ENCODE results near the gene UBE2L5. TPM values are rescaled to one million over a fixed set of nuclear protein-coding genes. Genes with fewer than 3 reads are reported as not detected.

UBE2L5 gene
- total RNA-seq, 1 donor from 2014 or later: not detected

DNA sequence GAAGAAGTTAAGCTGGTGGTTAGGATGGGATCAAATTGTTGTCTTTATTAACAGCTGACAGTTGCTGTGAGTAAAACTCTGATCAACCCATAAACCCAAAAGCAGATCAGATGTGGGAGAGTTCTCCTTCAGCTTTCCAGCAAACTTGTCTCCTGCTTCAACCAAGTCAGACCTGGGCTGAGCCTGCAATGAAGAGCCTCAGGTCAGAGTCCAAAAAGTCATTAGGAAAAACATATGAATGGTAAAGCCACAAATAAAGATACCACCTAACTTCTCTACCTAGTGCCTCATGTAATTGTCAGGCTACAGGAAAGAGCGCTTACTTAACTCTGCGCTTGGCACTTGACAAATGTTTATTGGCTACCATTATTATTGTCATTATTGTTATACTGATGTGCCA lies 21.9 kb upstream of the UBE2L5 start:
- no peaks in the 10 kb centered on the region for H3K9me3 ChIP-seq
- ATAC-seq (no peak), DNase-seq (no peak)
- no peaks in the 10 kb centered on the region for H3K27me3 ChIP-seq
- no peaks in the 10 kb centered on the region for H3K36me3 ChIP-seq
- H3K27ac ChIP-seq: no peak overlapping the region
- H3K4me3 ChIP-seq: no peak overlapping the region
- peaks cover 5% of the 10 kb centered on the region for H3K4me1 ChIP-seq
- TF ChIP-seq, protein P1, sequence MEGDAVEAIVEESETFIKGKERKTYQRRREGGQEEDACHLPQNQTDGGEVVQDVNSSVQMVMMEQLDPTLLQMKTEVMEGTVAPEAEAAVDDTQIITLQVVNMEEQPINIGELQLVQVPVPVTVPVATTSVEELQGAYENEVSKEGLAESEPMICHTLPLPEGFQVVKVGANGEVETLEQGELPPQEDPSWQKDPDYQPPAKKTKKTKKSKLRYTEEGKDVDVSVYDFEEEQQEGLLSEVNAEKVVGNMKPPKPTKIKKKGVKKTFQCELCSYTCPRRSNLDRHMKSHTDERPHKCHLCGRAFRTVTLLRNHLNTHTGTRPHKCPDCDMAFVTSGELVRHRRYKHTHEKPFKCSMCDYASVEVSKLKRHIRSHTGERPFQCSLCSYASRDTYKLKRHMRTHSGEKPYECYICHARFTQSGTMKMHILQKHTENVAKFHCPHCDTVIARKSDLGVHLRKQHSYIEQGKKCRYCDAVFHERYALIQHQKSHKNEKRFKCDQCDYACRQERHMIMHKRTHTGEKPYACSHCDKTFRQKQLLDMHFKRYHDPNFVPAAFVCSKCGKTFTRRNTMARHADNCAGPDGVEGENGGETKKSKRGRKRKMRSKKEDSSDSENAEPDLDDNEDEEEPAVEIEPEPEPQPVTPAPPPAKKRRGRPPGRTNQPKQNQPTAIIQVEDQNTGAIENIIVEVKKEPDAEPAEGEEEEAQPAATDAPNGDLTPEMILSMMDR (IDR thresholded peaks at IDR 0.05): no peak
- intact Hi-C loops (cut with DNase I): no loop called here

DNA sequence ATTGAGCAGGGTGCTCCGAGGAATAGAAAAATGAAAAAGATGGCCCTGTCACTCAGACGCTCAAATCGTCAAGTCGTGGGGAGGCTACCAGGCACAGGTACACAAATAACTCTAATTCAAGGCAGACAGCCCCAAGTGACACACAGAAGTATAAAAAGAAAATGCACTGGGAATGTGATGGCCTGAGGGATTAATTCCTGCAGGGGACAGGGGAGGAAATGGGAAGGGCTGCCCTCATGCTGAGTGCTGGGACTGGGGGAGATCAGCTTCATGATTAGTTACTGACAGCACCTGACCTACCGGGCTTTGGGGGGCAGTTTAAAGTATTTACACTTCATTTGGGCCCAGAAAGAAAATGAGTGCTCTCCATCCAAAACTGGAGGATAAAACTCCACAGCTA lies 20.9 kb upstream of the UBE2L5 start:
- TF ChIP-seq, protein P1 (IDR thresholded peaks at IDR 0.05): no peak
- intact Hi-C loops (cut with DNase I): no loop called here
- no peaks in the 10 kb centered on the region for H3K4me1 ChIP-seq
- no peaks in the 10 kb centered on the region for H3K36me3 ChIP-seq
- ATAC-seq: no peak
- no peak overlapping the region for H3K27ac ChIP-seq
- no peak overlapping the region for H3K4me3 ChIP-seq
- DNase-seq: no peak
- no peaks in the 10 kb centered on the region for H3K27me3 ChIP-seq
- H3K9me3 ChIP-seq: no peaks in the 10 kb centered on the region

DNA sequence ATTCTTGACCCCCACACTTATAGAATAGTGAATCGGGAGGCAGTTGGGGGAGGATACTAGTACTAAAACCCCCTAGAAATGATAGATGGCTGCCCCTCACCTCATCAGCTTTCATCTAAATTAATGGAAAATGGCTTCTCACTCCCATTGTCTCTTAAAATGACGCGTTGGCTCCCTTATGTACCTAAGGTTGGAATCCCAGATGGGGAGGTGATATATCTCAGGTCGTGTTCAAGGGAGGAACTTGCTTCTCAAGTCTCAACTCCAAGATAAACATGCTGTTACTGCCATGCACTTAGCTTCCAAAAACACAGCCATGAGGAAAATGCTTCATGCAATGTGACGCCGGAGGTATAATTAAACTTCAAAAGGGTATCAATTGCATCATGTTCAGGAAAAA lies 18.8 kb upstream of the UBE2L5 start:
- intact Hi-C loops (cut with DNase I): no loop called here
- Histone ChIP-seq H3K36me3 (no peaks in the 10 kb centered on the region), H3K27me3 (no peaks in the 10 kb centered on the region), H3K27ac (no peak overlapping the region), H3K4me1 (peaks cover 4% of the 10 kb centered on the region), H3K4me3 (no peak overlapping the region), H3K9me3 (no peaks in the 10 kb centered on the region)
- DNase-seq (no peak), ATAC-seq (no peak)
- TF ChIP-seq, protein P1 (IDR thresholded peaks at IDR 0.05): no peak

DNA sequence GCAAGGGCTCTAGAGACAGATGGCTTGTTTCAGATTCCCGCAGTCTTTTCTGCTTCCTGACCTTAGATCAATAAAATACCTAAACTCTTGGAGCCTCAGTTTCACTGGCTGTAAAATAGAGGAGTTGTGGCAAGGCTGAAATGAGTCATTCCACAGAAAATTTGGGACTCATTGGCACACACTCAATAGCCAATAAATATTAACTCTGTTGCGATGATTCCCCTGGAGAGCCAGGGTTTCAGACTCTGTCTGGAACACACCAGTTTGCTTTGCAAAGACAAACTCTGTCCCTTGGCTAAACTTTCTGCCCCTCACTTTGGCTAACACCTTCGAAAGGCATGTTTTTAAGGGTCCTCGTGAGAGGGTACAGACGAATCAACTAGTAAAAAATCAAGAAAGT lies 18.1 kb upstream of the UBE2L5 start:
- DNase-seq (no peak), ATAC-seq (no peak)
- no peaks in the 10 kb centered on the region for H3K9me3 ChIP-seq
- H3K36me3 ChIP-seq: no peaks in the 10 kb centered on the region
- no peak overlapping the region for H3K27ac ChIP-seq
- TF ChIP-seq, protein P1 (IDR thresholded peaks at IDR 0.05): no peak
- no peak overlapping the region for H3K4me3 ChIP-seq
- intact Hi-C loops (cut with DNase I): no loop called here
- H3K27me3 ChIP-seq: no peaks in the 10 kb centered on the region
- H3K4me1 ChIP-seq: peaks cover 7% of the 10 kb centered on the region

DNA sequence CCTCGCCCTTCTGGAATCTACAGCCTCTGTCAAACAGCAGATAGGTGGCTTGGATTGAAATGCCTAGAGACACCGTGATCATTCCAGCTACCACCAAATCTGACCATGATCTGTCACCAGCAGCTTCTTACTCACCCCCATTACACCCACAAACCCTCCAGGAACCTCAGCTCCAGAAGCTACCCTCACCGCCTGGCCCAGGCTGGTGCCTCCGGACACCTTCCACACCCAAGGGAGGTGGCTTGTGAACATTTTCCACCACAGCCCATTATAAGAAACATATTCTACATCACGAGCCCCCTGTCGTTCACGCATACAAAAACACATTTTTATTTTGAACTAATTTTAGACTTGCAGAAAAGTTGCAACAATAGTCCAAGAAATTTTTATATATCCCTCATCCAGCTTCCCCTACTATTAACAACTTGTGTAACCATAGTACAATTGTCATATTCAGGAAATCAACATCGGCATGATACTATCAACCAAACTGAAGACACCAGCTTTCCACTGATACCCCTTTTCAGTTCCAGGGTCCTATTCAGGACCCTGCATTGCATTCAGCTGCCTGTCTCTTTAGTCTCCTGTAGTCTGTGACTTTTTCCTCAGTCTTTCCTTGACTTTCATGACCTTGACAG lies 15.4 kb upstream of the UBE2L5 start:
- intact Hi-C loops (cut with DNase I): no loop called here
- no peaks in the 10 kb centered on the region for H3K27me3 ChIP-seq
- no peak overlapping the region for H3K27ac ChIP-seq
- no peaks in the 10 kb centered on the region for H3K36me3 ChIP-seq
- no peak overlapping the region for H3K4me3 ChIP-seq
- ATAC-seq: no peak
- TF ChIP-seq, protein P1 (IDR thresholded peaks at IDR 0.05): no peak
- peaks cover 7% of the 10 kb centered on the region for H3K4me1 ChIP-seq
- no peak for DNase-seq
- H3K9me3 ChIP-seq: no peaks in the 10 kb centered on the region

All from upper lobe of right lung (tissue), 1 donor.